ENCODE results near the gene ZC3H13. TPM values are rescaled to one million over a fixed set of nuclear protein-coding genes. Genes with fewer than 3 reads are reported as not detected.

Gene ZC3H13, protein sequence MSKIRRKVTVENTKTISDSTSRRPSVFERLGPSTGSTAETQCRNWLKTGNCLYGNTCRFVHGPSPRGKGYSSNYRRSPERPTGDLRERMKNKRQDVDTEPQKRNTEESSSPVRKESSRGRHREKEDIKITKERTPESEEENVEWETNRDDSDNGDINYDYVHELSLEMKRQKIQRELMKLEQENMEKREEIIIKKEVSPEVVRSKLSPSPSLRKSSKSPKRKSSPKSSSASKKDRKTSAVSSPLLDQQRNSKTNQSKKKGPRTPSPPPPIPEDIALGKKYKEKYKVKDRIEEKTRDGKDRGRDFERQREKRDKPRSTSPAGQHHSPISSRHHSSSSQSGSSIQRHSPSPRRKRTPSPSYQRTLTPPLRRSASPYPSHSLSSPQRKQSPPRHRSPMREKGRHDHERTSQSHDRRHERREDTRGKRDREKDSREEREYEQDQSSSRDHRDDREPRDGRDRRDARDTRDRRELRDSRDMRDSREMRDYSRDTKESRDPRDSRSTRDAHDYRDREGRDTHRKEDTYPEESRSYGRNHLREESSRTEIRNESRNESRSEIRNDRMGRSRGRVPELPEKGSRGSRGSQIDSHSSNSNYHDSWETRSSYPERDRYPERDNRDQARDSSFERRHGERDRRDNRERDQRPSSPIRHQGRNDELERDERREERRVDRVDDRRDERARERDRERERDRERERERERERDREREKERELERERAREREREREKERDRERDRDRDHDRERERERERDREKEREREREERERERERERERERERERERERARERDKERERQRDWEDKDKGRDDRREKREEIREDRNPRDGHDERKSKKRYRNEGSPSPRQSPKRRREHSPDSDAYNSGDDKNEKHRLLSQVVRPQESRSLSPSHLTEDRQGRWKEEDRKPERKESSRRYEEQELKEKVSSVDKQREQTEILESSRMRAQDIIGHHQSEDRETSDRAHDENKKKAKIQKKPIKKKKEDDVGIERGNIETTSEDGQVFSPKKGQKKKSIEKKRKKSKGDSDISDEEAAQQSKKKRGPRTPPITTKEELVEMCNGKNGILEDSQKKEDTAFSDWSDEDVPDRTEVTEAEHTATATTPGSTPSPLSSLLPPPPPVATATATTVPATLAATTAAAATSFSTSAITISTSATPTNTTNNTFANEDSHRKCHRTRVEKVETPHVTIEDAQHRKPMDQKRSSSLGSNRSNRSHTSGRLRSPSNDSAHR (N-terminal part only)
- polyA plus RNA-seq (ENCODE audit: insufficient read length in 3 of 3) = 10 to 100 TPM; 70.1 to 83.0 (median 73.2) TPM

GRCh38 chr13:46052319-46053161 lies at the start of gene ZC3H13:
Gene ZC3H13 (minus strand): TSS chr13:46052746. CDS start chr13:46045507, 7,239 bp downstream.
- DNase-seq (ENCODE audit: low read depth in 3 of 3, low spot score in 2 of 3) = peak; percentile 83 to 95 (median 85)

DNA sequence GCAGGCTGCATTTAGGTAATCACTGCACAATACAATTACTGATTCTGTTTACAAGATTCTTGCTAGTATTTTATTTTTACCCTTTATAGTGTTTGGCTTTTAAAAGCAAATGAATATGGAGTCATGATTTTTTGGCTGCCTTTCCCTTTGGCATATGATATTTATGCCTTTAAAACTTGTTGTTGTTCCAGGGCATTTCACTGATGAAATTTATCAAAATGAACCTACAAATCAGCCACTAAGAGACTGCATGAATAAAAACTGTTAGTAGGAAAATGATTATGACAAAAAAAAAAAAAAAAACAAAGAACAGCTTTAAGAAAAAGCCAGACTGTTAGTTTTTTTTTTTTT lies 49.7 kb upstream of the ZC3H13 start:
- no peak for DNase-seq (ENCODE audit: low read depth in 3 of 3, low spot score in 2 of 3)

- DNase-seq (ENCODE audit: low read depth in 3 of 3, low spot score in 2 of 3) = no peak
These were observed 49.1 kb upstream of the ZC3H13 start for GRCh38 chr13:46101484-46102254.

DNA sequence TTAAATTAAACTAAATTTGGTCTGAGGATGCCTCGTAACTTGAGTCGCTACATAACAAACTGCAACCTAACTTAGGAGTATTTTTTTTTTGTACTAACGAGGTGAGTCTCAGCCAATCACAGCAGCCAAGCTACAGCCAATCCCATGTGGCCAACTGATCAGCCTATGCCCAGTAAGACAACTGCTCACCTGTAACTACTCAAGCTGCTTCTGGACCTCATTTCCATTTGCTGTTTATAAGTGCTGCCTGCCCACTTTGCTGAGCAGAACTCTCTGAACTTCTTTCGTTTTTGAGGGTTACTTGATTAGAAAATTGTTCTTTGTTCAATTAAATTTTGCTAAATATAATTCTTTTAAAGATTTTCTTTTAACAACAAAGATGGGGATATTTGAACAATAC lies 48.5 kb upstream of the ZC3H13 start:
- no peak for DNase-seq (ENCODE audit: low read depth in 3 of 3, low spot score in 2 of 3)

DNA sequence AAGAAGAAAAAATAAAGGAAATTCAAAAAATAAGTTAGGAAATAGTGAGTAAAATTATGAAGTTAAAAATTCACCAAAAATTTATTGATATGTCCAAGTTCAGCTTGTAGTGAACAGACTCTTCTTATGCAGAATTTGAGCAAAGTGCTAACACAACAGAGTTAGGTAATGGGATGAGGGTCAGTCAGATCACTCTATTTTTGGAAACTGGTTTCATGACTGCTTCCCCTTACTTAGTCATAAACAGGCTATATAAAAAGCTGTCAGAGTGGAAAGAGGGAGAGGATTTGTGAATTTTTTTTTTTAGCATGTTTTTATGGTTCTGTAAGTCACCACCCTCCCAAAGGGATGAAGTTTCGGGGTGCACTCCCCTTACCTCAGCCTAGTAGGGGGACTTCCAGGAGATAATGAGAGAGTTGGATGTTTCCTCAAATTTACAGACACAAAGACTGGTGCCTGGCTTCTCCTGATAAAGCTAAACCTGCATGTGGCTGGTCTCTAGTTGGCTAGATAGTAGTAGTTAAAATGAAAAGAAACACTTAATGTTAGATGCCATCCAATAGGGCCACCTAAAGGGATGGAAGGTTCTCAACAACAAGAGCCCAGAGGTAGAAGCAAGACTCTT lies 47.8 kb upstream of the ZC3H13 start:
- DNase-seq (ENCODE audit: low read depth in 3 of 3, low spot score in 2 of 3) = no peak

- no peak for DNase-seq (ENCODE audit: low read depth in 3 of 3, low spot score in 2 of 3)
These were observed 45.1 kb upstream of the ZC3H13 start for GRCh38 chr13:46097663-46098062.

DNA sequence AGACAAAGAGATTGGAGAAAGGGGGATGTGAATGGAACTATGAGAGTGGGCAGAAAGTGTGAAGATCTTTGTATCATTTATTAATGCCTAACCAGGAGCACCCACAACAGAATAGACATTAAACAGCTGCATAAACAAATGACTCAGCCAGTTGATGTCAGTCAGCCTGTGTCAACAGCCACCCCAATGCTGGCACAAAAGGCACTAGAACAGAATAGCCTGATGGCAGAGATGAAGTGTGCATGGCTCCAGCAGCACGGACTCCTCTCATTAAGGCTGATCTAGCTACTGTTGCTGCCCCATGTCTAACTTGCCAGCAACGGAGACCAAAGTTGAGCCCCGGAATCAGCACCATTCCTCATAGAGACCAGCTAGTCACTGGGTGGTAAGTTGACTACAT lies 44.5 kb upstream of the ZC3H13 start:
- no peak for DNase-seq (ENCODE audit: low read depth in 3 of 3, low spot score in 2 of 3)

- no peak for DNase-seq (ENCODE audit: low read depth in 3 of 3, low spot score in 2 of 3)
These were observed 41.9 kb upstream of the ZC3H13 start for GRCh38 chr13:46094478-46094877.

GRCh38 chr13:46088821-46089562 lies 36.4 kb upstream of the ZC3H13 start:
- DNase-seq (ENCODE audit: low read depth in 3 of 3, low spot score in 2 of 3) = no peak

GRCh38 chr13:46087481-46087880 lies 34.9 kb upstream of the ZC3H13 start:
- DNase-seq (ENCODE audit: low read depth in 3 of 3, low spot score in 2 of 3) = no peak

GRCh38 chr13:46086985-46087384 lies 34.4 kb upstream of the ZC3H13 start:
- DNase-seq (ENCODE audit: low read depth in 3 of 3, low spot score in 2 of 3) = no peak

DNA sequence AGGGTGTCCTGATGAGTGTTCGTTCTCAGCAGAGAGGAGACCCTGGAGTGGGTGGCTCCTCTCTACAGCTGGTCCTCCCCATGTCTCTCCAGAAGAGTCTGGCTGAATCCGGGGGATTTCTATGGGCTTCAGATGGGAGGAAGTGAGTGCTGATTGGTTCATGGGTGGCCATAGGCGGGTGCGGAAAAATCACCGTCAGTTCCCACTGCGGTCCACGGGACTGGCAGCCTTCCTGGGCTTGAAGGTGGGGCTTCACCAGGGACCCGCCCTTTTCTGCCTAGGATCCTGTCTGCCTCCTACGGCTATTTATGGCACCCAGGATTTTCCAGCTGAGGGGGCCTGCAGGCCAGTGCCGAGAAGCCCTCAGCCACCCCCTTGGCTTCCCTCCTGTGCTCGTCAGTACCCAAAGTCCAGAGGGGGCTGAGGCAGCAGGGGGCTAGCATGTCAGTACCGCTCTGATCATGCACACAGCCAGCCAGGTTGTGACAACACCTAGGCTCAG lies 33.9 kb upstream of the ZC3H13 start:
- no peak for DNase-seq (ENCODE audit: low read depth in 3 of 3, low spot score in 2 of 3)

DNA sequence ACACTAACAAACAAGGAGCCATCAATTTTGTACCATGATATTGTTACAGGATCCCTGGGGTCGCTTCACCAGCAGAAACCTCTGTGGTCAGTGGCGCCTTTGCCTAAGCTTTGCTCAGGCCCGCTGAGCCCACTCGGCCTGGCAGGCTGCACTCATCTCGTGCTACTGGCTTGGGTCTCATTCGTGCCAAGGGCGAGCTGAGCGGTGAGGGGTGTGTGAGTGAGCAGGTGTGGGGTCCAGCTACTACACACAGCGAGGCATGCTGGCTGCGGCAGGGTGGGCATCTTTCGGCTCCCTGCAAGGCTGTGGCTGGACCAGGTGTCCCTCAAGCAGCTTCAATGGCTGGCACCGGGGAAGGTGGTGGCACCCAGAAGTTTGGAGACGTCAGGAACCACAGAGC lies 33.2 kb upstream of the ZC3H13 start:
- no peak for DNase-seq (ENCODE audit: low read depth in 3 of 3, low spot score in 2 of 3)

DNA sequence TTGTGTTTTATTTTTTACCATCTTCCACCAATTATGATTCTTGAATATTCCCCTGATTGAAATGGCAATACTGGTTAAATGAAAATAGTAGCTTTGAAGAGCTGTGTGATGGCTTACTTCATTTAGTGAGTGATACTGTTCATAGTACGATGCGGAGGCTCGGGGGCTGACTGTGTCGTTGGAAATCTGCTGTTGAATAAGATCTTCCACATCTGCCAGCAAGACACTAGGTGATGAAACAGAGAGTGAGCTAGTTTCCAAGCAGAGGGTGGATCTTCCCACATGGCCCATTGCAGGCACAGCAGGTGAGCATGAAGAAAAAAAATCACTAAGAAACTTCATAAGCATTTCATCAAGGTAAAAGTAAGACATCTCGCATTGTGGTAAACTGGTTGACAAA lies 29.8 kb upstream of the ZC3H13 start:
- DNase-seq (ENCODE audit: low read depth in 3 of 3, low spot score in 2 of 3) = no peak

- no peak for DNase-seq (ENCODE audit: low read depth in 3 of 3, low spot score in 2 of 3)
These were observed 27.2 kb upstream of the ZC3H13 start for GRCh38 chr13:46079770-46080169.

DNA sequence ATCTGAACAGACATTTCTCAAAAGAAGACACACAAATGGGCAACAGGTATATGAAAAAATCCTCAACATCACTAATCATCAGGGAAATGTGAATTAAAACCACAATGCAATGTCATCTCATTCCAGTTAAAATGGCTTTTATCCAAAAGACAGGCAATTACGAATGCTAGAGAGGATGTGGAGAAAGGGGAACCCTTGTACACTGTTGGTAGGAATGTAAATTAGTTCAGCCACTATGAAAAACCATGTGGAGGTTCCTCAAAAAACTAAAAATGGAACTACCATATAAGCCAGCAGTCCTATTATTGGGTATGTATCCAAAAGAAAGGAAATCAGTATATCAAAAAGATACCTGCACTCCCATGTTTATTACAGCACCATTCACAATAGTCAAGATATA lies 24.7 kb upstream of the ZC3H13 start:
- no peak for DNase-seq (ENCODE audit: low read depth in 3 of 3, low spot score in 2 of 3)

DNA sequence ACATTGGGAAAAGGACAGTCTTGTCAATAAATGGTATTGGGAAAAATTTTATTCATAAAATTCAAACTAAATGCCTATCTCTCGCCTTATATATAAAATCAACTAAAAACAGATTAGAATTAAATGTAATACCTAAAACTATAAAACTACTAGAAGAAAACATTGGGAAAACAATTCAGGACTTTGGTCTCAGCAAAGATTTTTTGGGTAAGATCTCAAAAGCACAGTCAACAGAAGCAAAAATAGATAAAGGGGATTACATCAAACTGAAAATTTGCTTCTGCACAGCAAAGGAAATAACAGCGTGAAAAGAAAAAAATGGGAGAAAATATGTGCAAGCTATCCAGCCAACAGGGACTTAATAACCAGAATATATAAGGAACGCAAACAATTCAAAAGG lies 24.3 kb upstream of the ZC3H13 start:
- DNase-seq (ENCODE audit: low read depth in 3 of 3, low spot score in 2 of 3) = no peak

- DNase-seq (ENCODE audit: low read depth in 3 of 3, low spot score in 2 of 3) = no peak
These were observed 23.3 kb upstream of the ZC3H13 start for GRCh38 chr13:46075811-46076210.
